ENCODE measurements around the gene ROGDI.

DNA sequence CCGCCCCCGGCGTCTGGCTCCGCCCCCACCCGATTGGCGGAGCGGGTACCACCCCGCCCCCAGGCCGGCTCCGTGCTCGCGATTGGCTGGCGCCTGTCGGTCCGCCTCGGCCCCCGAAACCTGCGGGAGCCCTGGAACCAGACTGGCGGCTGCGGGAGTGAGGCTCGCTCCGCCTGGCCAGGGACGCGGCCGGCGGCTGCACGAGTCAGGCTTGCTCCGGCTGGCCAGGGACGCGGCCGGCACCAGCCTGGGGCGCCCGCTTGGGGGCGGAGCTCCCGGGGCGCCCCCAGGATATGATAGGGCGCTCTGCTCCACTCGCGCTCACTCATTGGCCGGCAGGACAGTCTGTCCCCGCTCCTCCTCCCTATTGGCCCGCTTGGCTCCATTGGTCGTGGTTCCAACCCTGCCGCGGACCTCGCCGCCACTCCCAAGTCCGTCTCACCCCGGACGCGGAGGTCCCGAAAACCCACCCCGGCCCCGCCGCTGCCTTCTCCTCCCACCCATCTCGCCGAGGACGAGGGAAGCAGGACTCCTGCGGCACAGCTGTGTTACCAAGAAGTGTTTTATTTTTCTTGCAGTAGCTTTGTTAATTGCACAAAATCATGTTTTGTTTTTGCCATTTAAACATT, 340 bp upstream of the ROGDI start:
- TF ChIP-seq, protein P1, sequence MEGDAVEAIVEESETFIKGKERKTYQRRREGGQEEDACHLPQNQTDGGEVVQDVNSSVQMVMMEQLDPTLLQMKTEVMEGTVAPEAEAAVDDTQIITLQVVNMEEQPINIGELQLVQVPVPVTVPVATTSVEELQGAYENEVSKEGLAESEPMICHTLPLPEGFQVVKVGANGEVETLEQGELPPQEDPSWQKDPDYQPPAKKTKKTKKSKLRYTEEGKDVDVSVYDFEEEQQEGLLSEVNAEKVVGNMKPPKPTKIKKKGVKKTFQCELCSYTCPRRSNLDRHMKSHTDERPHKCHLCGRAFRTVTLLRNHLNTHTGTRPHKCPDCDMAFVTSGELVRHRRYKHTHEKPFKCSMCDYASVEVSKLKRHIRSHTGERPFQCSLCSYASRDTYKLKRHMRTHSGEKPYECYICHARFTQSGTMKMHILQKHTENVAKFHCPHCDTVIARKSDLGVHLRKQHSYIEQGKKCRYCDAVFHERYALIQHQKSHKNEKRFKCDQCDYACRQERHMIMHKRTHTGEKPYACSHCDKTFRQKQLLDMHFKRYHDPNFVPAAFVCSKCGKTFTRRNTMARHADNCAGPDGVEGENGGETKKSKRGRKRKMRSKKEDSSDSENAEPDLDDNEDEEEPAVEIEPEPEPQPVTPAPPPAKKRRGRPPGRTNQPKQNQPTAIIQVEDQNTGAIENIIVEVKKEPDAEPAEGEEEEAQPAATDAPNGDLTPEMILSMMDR (IDR thresholded peaks at IDR 0.05; ENCODE audit: low read depth, low read length) = no peak
- TF ChIP-seq EZH2phosphoT487 (IDR thresholded peaks at IDR 0.05; ENCODE audit: low read depth) = no peak
